Hepatocyte (in vitro differentiated cells): ENCODE measurements around the gene ZNF776. TPM values are rescaled to one million over a fixed set of nuclear protein-coding genes. Genes with fewer than 3 reads are reported as not detected.
"Not testable (repeated sequence)": the region's sequence is repeated elsewhere in the genome, so short reads cannot be mapped to it uniquely, and the experiment has no call there.

ENCODE experiments used
- DNase-seq: peaks from one replicate; pipeline ENCODE4 v3.0.0-alpha.2; 2016; ENCODE audit warnings: low spot score
- H2AFZ ChIP-seq: fragments of 200-600 bp; sonication (generic); 2 replicates; pipeline ENCODE4 v1.6.0; 2016; ENCODE audit warnings: antibody characterized with exemption, mild to moderate bottlenecking
- H3K27ac ChIP-seq: fragments of 200-600 bp; sonication (generic); 2 replicates; pipeline ENCODE4 v1.5.1; 2016; ENCODE audit warnings: mild to moderate bottlenecking
- H3K27me3 ChIP-seq: fragments of 200-600 bp; sonication (generic); 2 replicates; pipeline ENCODE4 v1.6.1; 2016
- H3K36me3 ChIP-seq: fragments of 200-600 bp; sonication (generic); replicated peaks from 2 replicates; pipeline ENCODE4 v1.5.1; 2016; ENCODE audit warnings: low read depth; ENCODE audit not compliant: insufficient read depth
- H3K4me1 ChIP-seq: fragments of 200-600 bp; sonication (generic); 2 replicates; pipeline ENCODE4 v1.5.1; 2016; ENCODE audit warnings: mild to moderate bottlenecking, moderate library complexity; ENCODE audit not compliant: insufficient read depth
- H3K4me2 ChIP-seq: fragments of 200-600 bp; sonication (generic); 2 replicates; pipeline ENCODE4 v1.6.0; 2016
- H3K4me3 ChIP-seq: fragments of 200-600 bp; sonication (generic); 2 replicates; pipeline ENCODE4 v1.5.1; 2016; ENCODE audit warnings: mild to moderate bottlenecking
- H3K79me2 ChIP-seq: fragments of 200-600 bp; sonication (generic); 2 replicates; pipeline ENCODE4 v1.6.0; 2017; ENCODE audit warnings: mild to moderate bottlenecking
- H3K9me2 ChIP-seq: fragments of 200-600 bp; sonication (generic); replicated peaks from 2 replicates; pipeline ENCODE4 v1.6.0; 2017; ENCODE audit warnings: mild to moderate bottlenecking; ENCODE audit not compliant: insufficient read depth
- H3K9me3 ChIP-seq: fragments of 200-600 bp; sonication (generic); 2 replicates; pipeline ENCODE4 v1.5.1; 2016; ENCODE audit warnings: low read depth, mild to moderate bottlenecking
- H4K20me1 ChIP-seq: fragments of 200-600 bp; sonication (generic); 2 replicates; pipeline ENCODE4 v1.6.0; 2016; ENCODE audit warnings: mild to moderate bottlenecking; ENCODE audit not compliant: insufficient read depth, poor library complexity, severe bottlenecking
- EZH2 ChIP-seq: fragments of 200-600 bp; sonication (generic); IDR thresholded peaks from 2 replicates; pipeline ENCODE4 v1.6.1; 2016; ENCODE audit warnings: antibody characterized with exemption, mild to moderate bottlenecking, borderline replicate concordance
- EZH2phosphoT487 ChIP-seq: fragments of 200-600 bp; sonication (generic); IDR thresholded peaks from one replicate; pipeline ENCODE4 v1.6.1; 2018; ENCODE audit warnings: antibody characterized with exemption, mild to moderate bottlenecking, low read depth, moderate library complexity; ENCODE audit not compliant: unreplicated experiment, severe bottlenecking
- WGBS: methylation state at CpG from one replicate; pipeline ENCODE4 v1.1.6; 2016; ENCODE audit warnings: low lambda C conversion rate; ENCODE audit errors: missing lambda C conversion rate; 5-methylcytosine and 5-hydroxymethylcytosine counted together
- polyA plus RNA-seq: library from polyadenylated mRNA; unstranded; fragments of >200 nt; fragmentation: Nextera tagmentation; extraction: Ambion mirVana; gene quantifications from 2 replicates; pipeline ENCODE4 v1.2.1, GENCODE V29; 2016
- total RNA-seq: library from RNA; depleted of rRNA; stranded (reverse); fragments of >200 nt; gene quantifications from 2 replicates; pipeline ENCODE4 v1.2.3, GENCODE V29; 2014
- TF ChIP-seq, protein P1 (sequence below): fragments of 200-600 bp; sonication (generic); IDR thresholded peaks from 2 replicates; pipeline ENCODE4 v1.5.1; 2016; ENCODE audit warnings: antibody characterized with exemption, mild to moderate bottlenecking; ENCODE audit not compliant: poor library complexity

Gene ZNF776
- total and polyA plus RNA-seq, 2 experiments from 2014 or later: 10.6 to 11.4 TPM

DNA sequence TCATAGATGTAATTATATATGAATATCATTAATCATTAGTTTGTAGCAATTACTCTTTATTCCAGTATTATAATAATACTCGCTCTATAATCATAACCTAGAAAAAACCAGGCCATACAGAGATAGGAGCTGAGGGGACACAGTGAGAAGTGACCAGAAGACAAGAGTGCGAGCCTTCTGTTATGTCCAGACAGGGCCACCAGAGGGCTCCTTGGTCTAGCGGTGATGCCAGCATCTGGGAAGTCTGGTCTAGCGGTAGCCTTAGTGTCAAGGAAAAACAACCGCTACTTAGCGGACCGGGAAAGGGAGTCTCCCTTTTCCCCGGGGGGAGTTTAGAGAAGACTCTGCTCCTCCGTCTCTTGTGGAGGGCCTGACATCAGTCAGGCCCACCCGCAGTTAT lies 8.3 kb upstream of the ZNF776 start:
- DNase-seq: peak; percentile 50
- not testable (repeated sequence) for H3K9me3 ChIP-seq, H3K4me3 ChIP-seq, H3K36me3 ChIP-seq, H3K4me1 ChIP-seq, H3K79me2 ChIP-seq, H3K27ac ChIP-seq, H3K9me2 ChIP-seq, H3K27me3 ChIP-seq, H4K20me1 ChIP-seq
- TF ChIP-seq, protein P1, sequence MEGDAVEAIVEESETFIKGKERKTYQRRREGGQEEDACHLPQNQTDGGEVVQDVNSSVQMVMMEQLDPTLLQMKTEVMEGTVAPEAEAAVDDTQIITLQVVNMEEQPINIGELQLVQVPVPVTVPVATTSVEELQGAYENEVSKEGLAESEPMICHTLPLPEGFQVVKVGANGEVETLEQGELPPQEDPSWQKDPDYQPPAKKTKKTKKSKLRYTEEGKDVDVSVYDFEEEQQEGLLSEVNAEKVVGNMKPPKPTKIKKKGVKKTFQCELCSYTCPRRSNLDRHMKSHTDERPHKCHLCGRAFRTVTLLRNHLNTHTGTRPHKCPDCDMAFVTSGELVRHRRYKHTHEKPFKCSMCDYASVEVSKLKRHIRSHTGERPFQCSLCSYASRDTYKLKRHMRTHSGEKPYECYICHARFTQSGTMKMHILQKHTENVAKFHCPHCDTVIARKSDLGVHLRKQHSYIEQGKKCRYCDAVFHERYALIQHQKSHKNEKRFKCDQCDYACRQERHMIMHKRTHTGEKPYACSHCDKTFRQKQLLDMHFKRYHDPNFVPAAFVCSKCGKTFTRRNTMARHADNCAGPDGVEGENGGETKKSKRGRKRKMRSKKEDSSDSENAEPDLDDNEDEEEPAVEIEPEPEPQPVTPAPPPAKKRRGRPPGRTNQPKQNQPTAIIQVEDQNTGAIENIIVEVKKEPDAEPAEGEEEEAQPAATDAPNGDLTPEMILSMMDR: peak; percentile 70
- Histone ChIP-seq H3K4me2 (peak overlapping the region; percentile 69), H2AFZ (peak overlapping the region; percentile 34)
- 3% methylated on average over 10 of the region's 10 CpGs for WGBS

DNA sequence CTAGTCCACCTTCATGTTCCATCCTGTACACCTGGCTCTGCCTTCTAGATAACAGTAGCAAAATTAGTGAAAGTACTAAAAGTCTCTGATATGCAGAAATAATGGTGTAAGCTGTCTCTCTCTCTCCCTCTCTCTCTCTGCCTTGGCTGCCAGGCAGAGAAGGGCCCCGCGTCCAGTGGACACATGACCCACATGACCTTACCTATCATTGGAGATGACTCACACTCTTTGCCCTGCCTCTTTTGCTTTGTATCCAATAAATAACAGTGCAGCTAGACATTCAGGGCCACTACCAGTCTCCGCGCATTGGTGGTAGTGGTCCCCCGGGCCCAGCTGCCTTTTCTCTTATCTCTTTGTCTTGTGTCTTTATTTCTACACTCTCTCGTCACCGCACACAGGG lies 7.8 kb upstream of the ZNF776 start:
- H3K9me2 ChIP-seq, DNase-seq, H3K4me1 ChIP-seq, H3K27ac ChIP-seq, H3K79me2 ChIP-seq, H3K27me3 ChIP-seq, H3K4me3 ChIP-seq, H3K36me3 ChIP-seq, H3K9me3 ChIP-seq, H4K20me1 ChIP-seq: not testable (repeated sequence)
- H2AFZ ChIP-seq: peak overlapping the region; percentile 34
- 91% methylated on average over 7 of the region's 7 CpGs for WGBS
- H3K4me2 ChIP-seq: peak overlapping the region; percentile 69

DNA sequence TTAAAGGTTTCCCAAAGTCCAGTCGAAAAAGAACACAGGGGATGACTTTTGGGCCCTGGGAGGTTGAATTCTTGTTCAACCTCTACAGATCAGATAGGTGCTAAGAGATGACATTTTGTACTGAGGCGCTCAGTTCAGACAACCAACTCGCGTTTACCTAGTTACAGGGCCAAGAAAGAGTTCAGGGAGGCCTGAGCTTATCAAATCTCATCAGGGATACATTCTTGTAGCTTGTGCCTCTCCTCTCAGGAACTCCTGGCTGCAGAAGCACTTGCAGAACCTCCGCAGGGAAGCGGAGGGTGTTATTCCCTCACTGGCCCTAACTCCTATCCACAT lies 825 bp downstream of the ZNF776 start:
- Histone ChIP-seq H3K9me3 (no peaks in the 10 kb centered on the region), H2AFZ (peak overlapping the region; percentile 67), H3K4me3 (peak overlapping the region; percentile 61), H3K9me2 (no peaks in the 10 kb centered on the region), H4K20me1 (no peaks in the 10 kb centered on the region), H3K4me2 (peak overlapping the region; percentile 83), H3K4me1 (peaks cover 14% of the 10 kb centered on the region), H3K79me2 (peaks cover 40% of the 10 kb centered on the region), H3K36me3 (peaks cover 5% of the 10 kb centered on the region), H3K27me3 (no peaks in the 10 kb centered on the region), H3K27ac (peak overlapping the region; percentile 90)
- DNase-seq: no peak
- 26% methylated on average over 6 of the region's 6 CpGs for WGBS
- TF ChIP-seq EZH2 (no peak), EZH2phosphoT487 (no peak)
- TF ChIP-seq, protein P1: no peak

DNA sequence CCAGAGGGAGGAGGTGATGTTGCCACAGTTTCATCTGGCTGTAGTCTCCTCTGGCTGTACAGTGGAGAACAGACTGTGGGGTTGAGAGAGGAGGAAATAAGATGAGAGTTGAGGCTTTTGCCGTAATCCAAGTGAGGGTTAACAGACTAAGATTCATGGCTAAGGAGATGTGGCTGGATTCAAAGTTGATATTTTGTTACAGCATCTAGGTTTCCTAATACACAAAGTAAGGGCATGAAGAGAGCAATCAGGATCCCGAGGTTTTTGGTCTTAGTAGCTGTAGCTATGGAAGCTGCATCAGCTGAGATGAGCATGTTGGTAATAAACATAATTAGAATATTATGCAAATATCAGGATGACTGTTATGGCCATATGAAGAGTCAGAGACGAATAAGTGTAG lies 1.4 kb downstream of the ZNF776 start:
- peak overlapping the region; percentile 61 for H3K4me3 ChIP-seq
- H2AFZ ChIP-seq: no peak overlapping the region
- 97% methylated on average over 3 of the region's 3 CpGs for WGBS
- H3K36me3 ChIP-seq: peaks cover 11% of the 10 kb centered on the region
- TF ChIP-seq, protein P1: no peak
- TF ChIP-seq EZH2 (no peak), EZH2phosphoT487 (no peak)
- peak overlapping the region; percentile 83 for H3K4me2 ChIP-seq
- H4K20me1 ChIP-seq: no peaks in the 10 kb centered on the region
- peaks cover 40% of the 10 kb centered on the region for H3K79me2 ChIP-seq
- peak overlapping the region; percentile 90 for H3K27ac ChIP-seq
- no peaks in the 10 kb centered on the region for H3K9me2 ChIP-seq
- H3K27me3 ChIP-seq: no peaks in the 10 kb centered on the region
- no peak for DNase-seq
- peaks cover 14% of the 10 kb centered on the region for H3K4me1 ChIP-seq
- peaks cover 4% of the 10 kb centered on the region for H3K9me3 ChIP-seq
